Neural progenitor cell (in vitro differentiated cells): ENCODE results near the gene SAMD8. TPM values are rescaled to one million over a fixed set of nuclear protein-coding genes. Genes with fewer than 3 reads are reported as not detected.

Experiments used
- DNase-seq: peaks from one replicate; pipeline ENCODE4 v3.0.0-alpha.2; 2016; ENCODE audit warnings: low spot score
- H2AFZ ChIP-seq: fragments of 200-600 bp; sonication (generic); replicated peaks from 2 replicates; pipeline ENCODE4 v1.6.1; 2016; ENCODE audit warnings: antibody characterized with exemption
- H3F3A ChIP-seq: fragments of 200-600 bp; sonication (generic); 2 replicates; pipeline ENCODE4 v1.6.1; 2016; ENCODE audit warnings: antibody characterized with exemption, low read depth
- H3K27ac ChIP-seq: fragments of 200-600 bp; sonication (generic); 2 replicates; pipeline ENCODE4 v1.5.1; 2016; ENCODE audit warnings: mild to moderate bottlenecking
- H3K27me3 ChIP-seq: fragments of 200-600 bp; sonication (generic); 2 replicates; pipeline ENCODE4 v1.6.1; 2016; ENCODE audit warnings: mild to moderate bottlenecking, moderate library complexity
- H3K36me3 ChIP-seq: fragments of 200-600 bp; sonication (generic); 2 replicates; pipeline ENCODE4 v1.5.1; 2016
- H3K4me1 ChIP-seq: fragments of 200-600 bp; sonication (generic); 2 replicates; pipeline ENCODE4 v1.6.1; 2016; ENCODE audit warnings: mixed run types
- H3K4me2 ChIP-seq: fragments of 200-600 bp; sonication (generic); 2 replicates; pipeline ENCODE4 v1.6.1; 2016
- H3K4me3 ChIP-seq: fragments of 200-600 bp; sonication (generic); 2 replicates; pipeline ENCODE4 v1.5.1; 2016
- H3K79me2 ChIP-seq: fragments of 200-600 bp; sonication (generic); 2 replicates; pipeline ENCODE4 v1.6.1; 2016; ENCODE audit warnings: low read depth
- H3K9ac ChIP-seq: fragments of 200-600 bp; sonication (generic); 2 replicates; pipeline ENCODE4 v1.6.1; 2016
- H3K9me3 ChIP-seq: fragments of 200-600 bp; sonication (generic); 2 replicates; pipeline ENCODE4 v1.5.1; 2016; ENCODE audit warnings: low read depth
- H4K20me1 ChIP-seq: fragments of 200-600 bp; sonication (generic); 2 replicates; pipeline ENCODE4 v1.6.1; 2016; ENCODE audit warnings: low read depth
- H3K27ac Mint-ChIP-seq: 3 replicates; pipeline ENCODE4 v1.8.0; 2021; ENCODE audit warnings: mixed read lengths
- H3K27me3 Mint-ChIP-seq: 2 replicates; pipeline ENCODE4 v1.8.0; 2022; ENCODE audit warnings: low read depth, mild to moderate bottlenecking, inconsistent platforms, moderate library complexity, mixed read lengths; ENCODE audit not compliant: insufficient read depth
- H3K36me3 Mint-ChIP-seq: 3 replicates; pipeline ENCODE4 v1.8.0; 2021; ENCODE audit warnings: mixed read lengths
- H3K4me1 Mint-ChIP-seq: 3 replicates; pipeline ENCODE4 v1.8.0; 2021; ENCODE audit warnings: mixed read lengths
- H3K4me3 Mint-ChIP-seq: 3 replicates; pipeline ENCODE4 v1.8.0; 2021; ENCODE audit warnings: mild to moderate bottlenecking, moderate library complexity, mixed read lengths
- H3K9me3 Mint-ChIP-seq: 3 replicates; pipeline ENCODE4 v1.8.0; 2020; ENCODE audit warnings: mixed read lengths
- EZH2 ChIP-seq: fragments of 200-600 bp; sonication (generic); IDR thresholded peaks from 2 replicates; pipeline ENCODE4 v1.6.1; 2017; ENCODE audit warnings: antibody characterized with exemption, mild to moderate bottlenecking, moderate library complexity
- EZH2phosphoT487 ChIP-seq: fragments of 200-600 bp; sonication (generic); IDR thresholded peaks from 2 replicates; pipeline ENCODE4 v1.6.1; 2017; ENCODE audit warnings: antibody characterized with exemption
- total RNA-seq: library from RNA; depleted of rRNA; stranded (reverse); fragments of >200 nt; gene quantifications from 2 replicates; pipeline ENCODE4 v1.2.3, GENCODE V29; 2015; ENCODE audit warnings: low replicate concordance
- TF ChIP-seq, protein P1 (sequence below): fragments of 200-600 bp; sonication (generic); IDR thresholded peaks from 2 replicates; pipeline ENCODE4 v1.5.1; 2017; ENCODE audit warnings: antibody characterized with exemption, mild to moderate bottlenecking

Gene SAMD8
- total RNA-seq, 1 donor from 2014 or later, result 39.5 TPM

DNA sequence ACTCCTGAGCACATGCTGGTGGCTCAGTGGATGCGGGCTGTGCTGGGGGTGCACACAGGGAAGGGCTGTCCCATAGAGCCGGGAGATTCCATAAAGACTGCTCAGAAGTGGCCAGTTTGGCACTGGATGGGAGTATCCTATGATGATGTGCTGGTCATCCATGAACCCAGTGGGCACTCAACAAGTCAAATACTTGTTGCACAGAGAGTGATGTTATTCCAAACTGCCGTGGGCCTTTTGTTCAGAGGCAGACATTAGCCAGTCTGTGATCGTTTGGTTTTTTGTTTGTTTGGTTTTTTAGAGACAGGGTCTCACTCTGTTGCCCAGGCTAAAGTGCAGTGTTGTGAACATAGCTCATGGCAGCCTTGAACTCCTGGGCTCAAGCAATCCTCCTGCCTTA is 30.9 kb upstream of the SAMD8 start:
- no peak overlapping the region for H3K4me2 ChIP-seq
- H3K4me1 Mint-ChIP-seq, result peaks cover 31% of the 10 kb centered on the region

DNA sequence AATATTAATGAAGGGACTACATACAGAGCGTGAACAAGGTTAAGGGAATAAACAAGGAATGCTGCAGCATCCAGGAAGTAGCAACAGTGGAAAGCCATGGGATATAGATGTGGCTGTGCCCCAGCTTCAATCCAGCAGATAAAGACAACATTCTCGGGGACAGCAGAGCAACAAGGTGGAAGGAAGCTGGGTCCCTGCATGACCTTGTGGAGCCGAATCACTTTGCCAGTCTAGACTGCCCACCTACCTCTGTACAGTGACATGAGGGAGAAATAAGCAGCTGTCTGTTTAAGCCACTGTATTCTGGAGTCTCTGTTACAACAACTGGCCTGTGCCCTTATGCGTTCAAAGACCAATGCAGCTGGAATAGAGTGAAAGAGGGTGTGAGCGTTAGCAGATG is 30.1 kb upstream of the SAMD8 start:
- H3K27ac Mint-ChIP-seq, result no peak overlapping the region
- no peaks in the 10 kb centered on the region for H3K36me3 Mint-ChIP-seq
- TF ChIP-seq EZH2phosphoT487 (no peak), EZH2 (no peak)
- TF ChIP-seq, protein P1, sequence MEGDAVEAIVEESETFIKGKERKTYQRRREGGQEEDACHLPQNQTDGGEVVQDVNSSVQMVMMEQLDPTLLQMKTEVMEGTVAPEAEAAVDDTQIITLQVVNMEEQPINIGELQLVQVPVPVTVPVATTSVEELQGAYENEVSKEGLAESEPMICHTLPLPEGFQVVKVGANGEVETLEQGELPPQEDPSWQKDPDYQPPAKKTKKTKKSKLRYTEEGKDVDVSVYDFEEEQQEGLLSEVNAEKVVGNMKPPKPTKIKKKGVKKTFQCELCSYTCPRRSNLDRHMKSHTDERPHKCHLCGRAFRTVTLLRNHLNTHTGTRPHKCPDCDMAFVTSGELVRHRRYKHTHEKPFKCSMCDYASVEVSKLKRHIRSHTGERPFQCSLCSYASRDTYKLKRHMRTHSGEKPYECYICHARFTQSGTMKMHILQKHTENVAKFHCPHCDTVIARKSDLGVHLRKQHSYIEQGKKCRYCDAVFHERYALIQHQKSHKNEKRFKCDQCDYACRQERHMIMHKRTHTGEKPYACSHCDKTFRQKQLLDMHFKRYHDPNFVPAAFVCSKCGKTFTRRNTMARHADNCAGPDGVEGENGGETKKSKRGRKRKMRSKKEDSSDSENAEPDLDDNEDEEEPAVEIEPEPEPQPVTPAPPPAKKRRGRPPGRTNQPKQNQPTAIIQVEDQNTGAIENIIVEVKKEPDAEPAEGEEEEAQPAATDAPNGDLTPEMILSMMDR, result no peak
- Histone ChIP-seq H3K4me3 (no peak overlapping the region), H4K20me1 (no peaks in the 10 kb centered on the region), H3K9me3 (no peaks in the 10 kb centered on the region), H3K4me2 (no peak overlapping the region), H3K27me3 (no peaks in the 10 kb centered on the region), H3K4me1 (peaks cover 35% of the 10 kb centered on the region), H3K36me3 (no peaks in the 10 kb centered on the region), H2AFZ (no peak overlapping the region), H3K9ac (no peak overlapping the region), H3K79me2 (no peaks in the 10 kb centered on the region), H3K27ac (no peak overlapping the region), H3F3A (peaks cover 25% of the 10 kb centered on the region)
- no peak overlapping the region for H3K4me3 Mint-ChIP-seq
- peaks cover 28% of the 10 kb centered on the region for H3K4me1 Mint-ChIP-seq
- H3K27me3 Mint-ChIP-seq, result peaks cover 10% of the 10 kb centered on the region
- DNase-seq, result no peak
- no peaks in the 10 kb centered on the region for H3K9me3 Mint-ChIP-seq

More for the DNA sequence above, 30.9 kb upstream of the SAMD8 start:
- Histone ChIP-seq H3K27ac (no peak overlapping the region), H3K4me3 (no peak overlapping the region), H3K9me3 (no peaks in the 10 kb centered on the region), H4K20me1 (no peaks in the 10 kb centered on the region), H3K4me1 (peaks cover 35% of the 10 kb centered on the region), H3F3A (peaks cover 28% of the 10 kb centered on the region), H3K79me2 (no peaks in the 10 kb centered on the region), H3K9ac (no peak overlapping the region), H2AFZ (no peak overlapping the region), H3K36me3 (no peaks in the 10 kb centered on the region), H3K27me3 (no peaks in the 10 kb centered on the region)
- Mint-ChIP-seq H3K27ac (no peak overlapping the region), H3K4me3 (no peak overlapping the region), H3K9me3 (no peaks in the 10 kb centered on the region), H3K27me3 (peaks cover 10% of the 10 kb centered on the region), H3K36me3 (no peaks in the 10 kb centered on the region)
- TF ChIP-seq, protein P1, result no peak
- TF ChIP-seq EZH2 (no peak), EZH2phosphoT487 (no peak)
- no peak for DNase-seq

DNA sequence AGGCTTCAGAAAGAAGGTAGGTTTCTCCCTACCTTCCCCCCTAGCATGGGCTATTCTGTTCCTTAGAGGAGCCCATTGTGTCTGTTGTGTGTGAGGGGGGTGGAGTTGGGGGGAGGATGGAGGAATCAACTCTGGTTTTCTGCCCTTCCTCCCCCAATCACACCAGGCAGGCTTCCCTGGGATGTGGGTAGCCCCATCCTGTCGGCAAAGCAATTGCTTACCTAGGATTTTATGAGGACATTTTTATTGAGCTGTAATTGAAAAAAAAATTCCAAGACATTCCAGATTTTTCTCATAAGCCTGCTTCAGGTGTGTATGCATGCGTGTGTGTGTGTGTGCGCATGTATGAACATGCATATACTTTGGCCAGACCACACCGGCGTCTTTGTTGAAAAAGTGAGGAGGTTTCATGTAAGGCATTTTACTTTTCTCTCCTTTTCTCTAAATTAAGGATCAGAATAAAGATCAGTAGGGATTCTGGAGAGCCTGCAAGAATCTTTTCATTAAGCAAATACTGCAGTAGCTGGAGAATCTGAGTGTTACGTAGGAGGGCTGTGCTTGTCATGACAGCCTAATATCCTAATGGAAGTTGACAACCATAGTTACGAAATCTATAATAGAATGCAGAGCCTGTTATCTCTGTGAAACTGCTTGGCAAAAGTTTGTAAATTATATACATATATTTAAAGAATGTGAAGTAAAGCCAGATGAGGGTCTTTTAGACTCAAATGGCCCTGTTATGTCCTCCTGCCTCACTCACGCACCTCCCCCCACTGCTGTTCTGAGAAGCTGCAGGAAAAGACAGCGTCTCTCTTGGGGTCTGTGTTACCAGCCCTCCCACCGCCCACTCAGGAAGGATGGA is 27.3 kb upstream of the SAMD8 start:
- Histone ChIP-seq H3K4me1 (peaks cover 40% of the 10 kb centered on the region), H3K36me3 (no peaks in the 10 kb centered on the region), H3K4me2 (peak overlapping the region; percentile 56), H3K27ac (no peak overlapping the region), H3K27me3 (no peaks in the 10 kb centered on the region), H3K79me2 (no peaks in the 10 kb centered on the region), H3K4me3 (no peak overlapping the region), H2AFZ (peak overlapping the region; percentile 35), H3F3A (peaks cover 20% of the 10 kb centered on the region), H3K9me3 (no peaks in the 10 kb centered on the region), H4K20me1 (no peaks in the 10 kb centered on the region), H3K9ac (no peak overlapping the region)
- H3K4me1 Mint-ChIP-seq, result peaks cover 39% of the 10 kb centered on the region
- no peak for TF ChIP-seq EZH2
- no peak for TF ChIP-seq EZH2phosphoT487
- H3K9me3 Mint-ChIP-seq, result no peaks in the 10 kb centered on the region
- H3K27ac Mint-ChIP-seq, result no peak overlapping the region
- H3K27me3 Mint-ChIP-seq, result peaks cover 8% of the 10 kb centered on the region
- H3K36me3 Mint-ChIP-seq, result no peaks in the 10 kb centered on the region
- DNase-seq, result no peak
- no peak overlapping the region for H3K4me3 Mint-ChIP-seq

DNA sequence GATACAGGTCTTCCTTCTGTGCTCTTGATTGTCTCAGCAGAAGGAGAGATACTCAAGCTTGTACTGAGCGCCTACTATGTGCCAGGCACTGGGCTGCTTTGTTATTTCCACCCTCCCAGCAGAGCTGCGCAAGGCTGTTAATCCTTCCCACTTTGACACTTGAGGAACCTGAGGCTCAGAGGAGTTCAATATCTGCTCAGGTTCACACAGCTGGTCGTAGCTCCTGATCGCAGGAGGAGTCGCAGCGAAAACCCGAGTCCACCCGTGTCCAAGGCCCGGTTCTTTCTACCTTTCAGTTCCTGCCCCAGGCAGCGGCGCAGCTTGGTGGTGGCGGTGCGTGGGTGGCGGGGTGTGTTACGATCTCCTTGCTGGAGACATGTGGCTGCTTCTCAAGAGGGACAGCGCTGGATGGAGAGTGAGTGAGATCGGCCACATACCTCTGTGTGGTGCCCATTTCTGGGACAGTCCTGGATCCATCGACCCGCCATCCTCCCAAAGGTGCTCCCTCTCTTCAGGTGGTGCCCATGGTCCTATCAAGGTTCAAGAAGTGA is 26.5 kb upstream of the SAMD8 start:
- Mint-ChIP-seq H3K36me3 (no peaks in the 10 kb centered on the region), H3K4me3 (no peak overlapping the region), H3K27ac (no peak overlapping the region), H3K4me1 (peaks cover 37% of the 10 kb centered on the region), H3K27me3 (peaks cover 8% of the 10 kb centered on the region), H3K9me3 (no peaks in the 10 kb centered on the region)
- H3K36me3 ChIP-seq, result no peaks in the 10 kb centered on the region
- H3K4me1 ChIP-seq, result peaks cover 33% of the 10 kb centered on the region
- DNase-seq, result no peak
- TF ChIP-seq EZH2 (no peak), EZH2phosphoT487 (no peak)
- TF ChIP-seq, protein P1, result no peak
- no peak overlapping the region for H3K27ac ChIP-seq
- H3F3A ChIP-seq, result peaks cover 13% of the 10 kb centered on the region
- H3K9me3 ChIP-seq, result no peaks in the 10 kb centered on the region
- no peaks in the 10 kb centered on the region for H3K79me2 ChIP-seq
- no peak overlapping the region for H3K4me2 ChIP-seq
- H3K4me3 ChIP-seq, result no peak overlapping the region
- no peak overlapping the region for H3K9ac ChIP-seq
- no peaks in the 10 kb centered on the region for H4K20me1 ChIP-seq
- no peaks in the 10 kb centered on the region for H3K27me3 ChIP-seq
- no peak overlapping the region for H2AFZ ChIP-seq
